HepG2 (cell line): ENCODE results near the gene CISH.

Source experiments
- ZFP82 ChIP-seq: sonication (generic); formaldehyde crosslinking; IDR thresholded peaks from 2 replicates; pipeline ENCODE4 v1.5.1; 2020; ENCODE audit warnings: mild to moderate bottlenecking, missing genetic modification reagents, borderline replicate concordance
- ZNF747 ChIP-seq: sonication (generic); formaldehyde crosslinking; IDR thresholded peaks from 2 replicates; pipeline ENCODE4 v1.8.1; 2023; ENCODE audit warnings: missing genetic modification reagents, mild to moderate bottlenecking, borderline replicate concordance
- TF ChIP-seq, protein P1 (sequence below): IDR thresholded peaks from 2 replicates; pipeline ENCODE4 v1.6.1; 2016; ENCODE audit warnings: low read depth, missing genetic modification reagents, missing compliant biosample characterization

DNA sequence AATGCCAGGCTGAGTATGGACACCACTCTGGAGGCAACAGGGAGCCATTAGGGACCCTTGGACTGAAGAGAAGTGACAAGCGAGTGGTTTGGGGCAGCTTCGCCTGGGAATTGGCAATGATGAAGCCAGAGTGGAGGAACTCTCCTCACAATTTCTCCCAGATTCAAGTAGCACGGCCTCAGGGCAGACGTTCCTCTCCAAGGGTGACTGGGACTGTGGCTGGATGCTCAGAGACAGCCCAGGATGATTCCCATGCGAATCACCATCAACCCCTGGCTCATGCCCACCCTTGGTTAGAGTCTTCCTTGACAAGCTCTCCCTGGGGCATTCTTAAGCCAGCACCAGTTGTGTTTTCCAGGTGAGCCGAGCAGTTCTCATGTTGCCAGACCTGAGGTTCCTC, 46.8 kb upstream of the CISH start:
- TF ChIP-seq ZFP82 (CRISPR knock-in tag): no peak
- no peak for TF ChIP-seq ZNF747 (CRISPR knock-in tag)
- TF ChIP-seq, protein P1, sequence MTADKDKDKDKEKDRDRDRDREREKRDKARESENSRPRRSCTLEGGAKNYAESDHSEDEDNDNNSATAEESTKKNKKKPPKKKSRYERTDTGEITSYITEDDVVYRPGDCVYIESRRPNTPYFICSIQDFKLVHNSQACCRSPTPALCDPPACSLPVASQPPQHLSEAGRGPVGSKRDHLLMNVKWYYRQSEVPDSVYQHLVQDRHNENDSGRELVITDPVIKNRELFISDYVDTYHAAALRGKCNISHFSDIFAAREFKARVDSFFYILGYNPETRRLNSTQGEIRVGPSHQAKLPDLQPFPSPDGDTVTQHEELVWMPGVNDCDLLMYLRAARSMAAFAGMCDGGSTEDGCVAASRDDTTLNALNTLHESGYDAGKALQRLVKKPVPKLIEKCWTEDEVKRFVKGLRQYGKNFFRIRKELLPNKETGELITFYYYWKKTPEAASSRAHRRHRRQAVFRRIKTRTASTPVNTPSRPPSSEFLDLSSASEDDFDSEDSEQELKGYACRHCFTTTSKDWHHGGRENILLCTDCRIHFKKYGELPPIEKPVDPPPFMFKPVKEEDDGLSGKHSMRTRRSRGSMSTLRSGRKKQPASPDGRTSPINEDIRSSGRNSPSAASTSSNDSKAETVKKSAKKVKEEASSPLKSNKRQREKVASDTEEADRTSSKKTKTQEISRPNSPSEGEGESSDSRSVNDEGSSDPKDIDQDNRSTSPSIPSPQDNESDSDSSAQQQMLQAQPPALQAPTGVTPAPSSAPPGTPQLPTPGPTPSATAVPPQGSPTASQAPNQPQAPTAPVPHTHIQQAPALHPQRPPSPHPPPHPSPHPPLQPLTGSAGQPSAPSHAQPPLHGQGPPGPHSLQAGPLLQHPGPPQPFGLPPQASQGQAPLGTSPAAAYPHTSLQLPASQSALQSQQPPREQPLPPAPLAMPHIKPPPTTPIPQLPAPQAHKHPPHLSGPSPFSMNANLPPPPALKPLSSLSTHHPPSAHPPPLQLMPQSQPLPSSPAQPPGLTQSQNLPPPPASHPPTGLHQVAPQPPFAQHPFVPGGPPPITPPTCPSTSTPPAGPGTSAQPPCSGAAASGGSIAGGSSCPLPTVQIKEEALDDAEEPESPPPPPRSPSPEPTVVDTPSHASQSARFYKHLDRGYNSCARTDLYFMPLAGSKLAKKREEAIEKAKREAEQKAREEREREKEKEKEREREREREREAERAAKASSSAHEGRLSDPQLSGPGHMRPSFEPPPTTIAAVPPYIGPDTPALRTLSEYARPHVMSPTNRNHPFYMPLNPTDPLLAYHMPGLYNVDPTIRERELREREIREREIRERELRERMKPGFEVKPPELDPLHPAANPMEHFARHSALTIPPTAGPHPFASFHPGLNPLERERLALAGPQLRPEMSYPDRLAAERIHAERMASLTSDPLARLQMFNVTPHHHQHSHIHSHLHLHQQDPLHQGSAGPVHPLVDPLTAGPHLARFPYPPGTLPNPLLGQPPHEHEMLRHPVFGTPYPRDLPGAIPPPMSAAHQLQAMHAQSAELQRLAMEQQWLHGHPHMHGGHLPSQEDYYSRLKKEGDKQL (CRISPR knock-in tag): no peak
